Measurements from ENCODE around the gene CAMTA1. TPM values are rescaled to one million over a fixed set of nuclear protein-coding genes. Genes with fewer than 3 reads are reported as not detected.

Gene CAMTA1
- polyA plus RNA-seq, 1 experiment, result 64.9 TPM

DNA sequence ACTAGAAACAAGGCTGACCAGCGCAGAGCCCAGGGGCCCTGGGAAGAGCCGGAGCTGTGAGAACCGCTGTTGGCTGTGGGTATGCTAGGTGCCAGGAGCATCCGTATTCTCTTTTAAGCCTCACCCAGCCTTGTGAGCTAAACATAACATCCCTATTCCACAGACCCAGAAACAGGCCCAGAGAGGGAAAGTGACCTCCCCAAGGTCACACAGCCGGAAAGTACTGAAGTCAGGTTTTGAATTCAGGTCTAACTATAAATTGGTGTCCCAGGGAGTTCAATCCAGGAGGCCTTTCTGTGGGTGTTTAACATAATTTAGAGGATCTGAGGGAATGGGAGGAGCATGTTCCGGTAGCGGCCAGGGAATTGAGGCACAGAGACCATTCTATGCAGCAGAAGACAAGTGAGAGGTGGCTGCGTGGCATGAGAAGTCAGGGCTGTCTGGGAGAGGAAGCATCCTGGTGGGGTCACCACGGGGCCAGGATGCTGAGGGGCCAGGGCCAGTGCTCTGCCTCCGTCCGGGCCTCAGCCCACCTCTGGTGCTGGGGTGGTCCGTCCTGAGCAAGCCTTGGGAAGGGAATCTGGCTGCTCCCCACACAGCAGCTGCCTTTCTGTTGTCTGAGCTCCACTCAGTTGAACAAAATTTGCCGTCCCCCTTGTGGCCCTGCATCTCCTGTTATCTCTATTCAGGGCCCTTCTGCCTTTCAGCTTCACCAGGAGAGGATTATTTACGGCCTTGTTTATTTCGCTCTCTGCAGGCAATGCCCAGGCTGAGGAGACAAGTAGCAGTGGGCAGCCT, 647.0 kb downstream of the CAMTA1 start:
- Histone ChIP-seq H3K9me3 (ENCODE audit: control insufficient read depth, insufficient read depth, low read length) (peaks cover 4% of the 10 kb centered on the region; the same call in 1 of the 2 replicates), H3K4me3 (ENCODE audit: low read depth, low read length) (no peak overlapping the region), H3K27ac (ENCODE audit: low read depth, low read length) (no peak overlapping the region), H3K27me3 (ENCODE audit: control insufficient read depth, insufficient read depth, low read length) (no peaks in the 10 kb centered on the region)
- POLR2A ChIA-PET, result no interaction called here
- no peak for DNase-seq (ENCODE audit: low read depth, low spot score)
- TF ChIP-seq, protein P1, sequence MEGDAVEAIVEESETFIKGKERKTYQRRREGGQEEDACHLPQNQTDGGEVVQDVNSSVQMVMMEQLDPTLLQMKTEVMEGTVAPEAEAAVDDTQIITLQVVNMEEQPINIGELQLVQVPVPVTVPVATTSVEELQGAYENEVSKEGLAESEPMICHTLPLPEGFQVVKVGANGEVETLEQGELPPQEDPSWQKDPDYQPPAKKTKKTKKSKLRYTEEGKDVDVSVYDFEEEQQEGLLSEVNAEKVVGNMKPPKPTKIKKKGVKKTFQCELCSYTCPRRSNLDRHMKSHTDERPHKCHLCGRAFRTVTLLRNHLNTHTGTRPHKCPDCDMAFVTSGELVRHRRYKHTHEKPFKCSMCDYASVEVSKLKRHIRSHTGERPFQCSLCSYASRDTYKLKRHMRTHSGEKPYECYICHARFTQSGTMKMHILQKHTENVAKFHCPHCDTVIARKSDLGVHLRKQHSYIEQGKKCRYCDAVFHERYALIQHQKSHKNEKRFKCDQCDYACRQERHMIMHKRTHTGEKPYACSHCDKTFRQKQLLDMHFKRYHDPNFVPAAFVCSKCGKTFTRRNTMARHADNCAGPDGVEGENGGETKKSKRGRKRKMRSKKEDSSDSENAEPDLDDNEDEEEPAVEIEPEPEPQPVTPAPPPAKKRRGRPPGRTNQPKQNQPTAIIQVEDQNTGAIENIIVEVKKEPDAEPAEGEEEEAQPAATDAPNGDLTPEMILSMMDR (IDR thresholded peaks at IDR 0.05; ENCODE audit: low read depth, low read length), result no peak
- CTCF ChIA-PET, result no interaction called here

DNA sequence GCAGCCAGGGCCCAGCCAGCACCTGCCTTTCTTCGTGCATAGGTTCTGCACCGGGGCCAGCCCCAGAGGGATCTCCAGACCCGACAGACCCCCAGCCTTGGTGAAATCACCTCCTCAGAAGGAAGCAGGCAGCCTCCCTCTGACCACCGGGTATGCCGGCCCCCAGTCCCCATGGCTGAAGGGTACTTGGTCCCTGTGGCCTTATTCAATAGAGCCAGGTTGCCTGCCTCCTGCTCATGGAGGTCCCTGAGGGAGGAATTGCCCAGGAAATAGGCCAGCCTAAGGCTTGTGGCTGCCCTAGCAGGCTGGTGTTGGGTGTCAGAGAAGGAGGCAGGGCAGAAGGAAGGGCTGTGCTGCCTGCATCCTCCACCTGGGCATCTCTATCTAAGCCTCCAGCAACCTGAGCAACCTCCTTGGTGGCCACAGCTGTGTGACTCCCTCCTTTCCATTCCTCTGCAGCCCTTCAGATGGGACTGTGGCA, 647.7 kb downstream of the CAMTA1 start:
- Histone ChIP-seq H3K9me3 (ENCODE audit: control insufficient read depth, insufficient read depth, low read length) (peaks cover 4% of the 10 kb centered on the region; the same call in 1 of the 2 replicates), H3K27me3 (ENCODE audit: control insufficient read depth, insufficient read depth, low read length) (no peaks in the 10 kb centered on the region), H3K27ac (ENCODE audit: low read depth, low read length) (no peak overlapping the region), H3K4me3 (ENCODE audit: low read depth, low read length) (no peak overlapping the region)
- TF ChIP-seq, protein P1 (IDR thresholded peaks at IDR 0.05; ENCODE audit: low read depth, low read length), result no peak
- DNase-seq (ENCODE audit: low read depth, low spot score), result no peak
- POLR2A ChIA-PET, result no interaction called here
- CTCF ChIA-PET, result no interaction called here

DNA sequence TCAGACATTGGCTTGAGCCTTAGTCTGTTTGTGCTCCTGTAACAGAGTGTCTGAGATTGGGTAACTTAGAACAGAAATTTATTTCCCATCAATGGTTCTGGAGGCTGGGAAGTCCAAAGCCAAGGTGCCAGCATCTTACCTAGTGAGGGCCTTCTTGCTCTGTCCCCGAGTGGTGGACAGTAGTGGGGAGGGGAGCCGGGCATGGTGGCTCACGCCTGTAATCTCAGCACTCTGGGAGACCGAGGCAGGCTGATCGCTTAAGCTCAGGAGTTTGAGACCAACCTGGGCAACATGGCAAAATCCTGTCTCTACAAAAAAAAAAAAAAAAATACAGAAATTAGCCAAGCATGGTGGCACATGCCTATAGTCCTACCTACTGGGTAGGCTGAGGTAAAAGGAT, 649.3 kb downstream of the CAMTA1 start:
- Histone ChIP-seq H3K9me3 (ENCODE audit: control insufficient read depth, insufficient read depth, low read length) (peaks cover 4% of the 10 kb centered on the region; the same call in 1 of the 2 replicates), H3K4me3 (ENCODE audit: low read depth, low read length) (no peak overlapping the region), H3K27ac (ENCODE audit: low read depth, low read length) (no peak overlapping the region), H3K27me3 (ENCODE audit: control insufficient read depth, insufficient read depth, low read length) (no peaks in the 10 kb centered on the region)
- TF ChIP-seq, protein P1 (IDR thresholded peaks at IDR 0.05; ENCODE audit: low read depth, low read length), result no peak
- CTCF ChIA-PET, result no interaction called here
- no peak for DNase-seq (ENCODE audit: low read depth, low spot score)
- POLR2A ChIA-PET, result no interaction called here

DNA sequence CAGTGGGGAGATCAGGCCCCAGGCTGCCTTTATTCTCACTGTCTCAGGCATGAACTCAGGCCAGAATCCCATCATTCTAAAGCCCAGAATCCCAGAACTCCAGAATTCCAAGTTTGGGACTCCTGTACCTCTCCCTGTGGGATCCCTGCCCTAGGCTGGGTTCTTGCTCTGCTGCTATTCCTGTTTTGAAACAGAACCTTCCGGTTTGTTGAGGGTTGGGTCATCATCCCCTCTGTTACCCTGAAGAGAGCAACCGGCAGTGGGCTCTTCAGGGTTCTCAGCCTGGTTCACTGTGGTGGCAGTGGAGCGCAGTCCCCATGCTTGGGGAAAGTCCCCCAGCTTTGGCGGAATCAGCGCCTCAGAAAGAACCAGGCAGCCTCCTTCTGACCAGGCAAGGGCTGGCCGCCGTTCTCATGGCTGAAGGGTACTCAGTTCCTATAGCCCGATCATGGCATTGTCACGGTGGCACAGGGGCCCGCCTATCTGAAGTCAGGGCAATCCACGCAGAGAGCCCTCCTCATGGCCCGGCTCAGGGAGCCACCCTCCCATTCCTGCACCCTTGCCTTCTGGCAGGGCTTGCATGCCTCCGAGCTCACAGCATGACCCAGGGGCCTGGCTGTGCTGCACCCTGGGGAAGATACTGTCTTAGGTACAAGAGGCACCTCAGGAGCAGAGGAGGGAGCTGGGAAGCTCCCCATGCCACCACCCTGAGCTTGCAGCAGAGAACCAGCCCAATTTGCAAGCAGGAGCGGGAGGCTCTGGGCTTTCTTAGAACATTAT, 650.2 kb downstream of the CAMTA1 start:
- TF ChIP-seq, protein P1 (IDR thresholded peaks at IDR 0.05; ENCODE audit: low read depth, low read length), result no peak
- peaks cover 4% of the 10 kb centered on the region; the same call in 1 of the 2 replicates for H3K9me3 ChIP-seq (ENCODE audit: control insufficient read depth, insufficient read depth, low read length)

More for the DNA sequence above, 650.2 kb downstream of the CAMTA1 start:
- no peaks in the 10 kb centered on the region for H3K27me3 ChIP-seq (ENCODE audit: control insufficient read depth, insufficient read depth, low read length)
- ChIA-PET POLR2A (no interaction called here), CTCF (no interaction called here)
- H3K27ac ChIP-seq (ENCODE audit: low read depth, low read length), result no peak overlapping the region
- H3K4me3 ChIP-seq (ENCODE audit: low read depth, low read length), result no peak overlapping the region
- no peak for DNase-seq (ENCODE audit: low read depth, low spot score)
